ENCODE results near the gene PATJ. TPM values are rescaled to one million over a fixed set of nuclear protein-coding genes. Genes with fewer than 3 reads are reported as not detected.
"Not testable (repeated sequence)": the region's sequence is repeated elsewhere in the genome, so short reads cannot be mapped to it uniquely, and the experiment has no call there.

Gene PATJ
- polyA plus RNA-seq, 1 donor from 2014 or later, result 7.8 TPM

DNA sequence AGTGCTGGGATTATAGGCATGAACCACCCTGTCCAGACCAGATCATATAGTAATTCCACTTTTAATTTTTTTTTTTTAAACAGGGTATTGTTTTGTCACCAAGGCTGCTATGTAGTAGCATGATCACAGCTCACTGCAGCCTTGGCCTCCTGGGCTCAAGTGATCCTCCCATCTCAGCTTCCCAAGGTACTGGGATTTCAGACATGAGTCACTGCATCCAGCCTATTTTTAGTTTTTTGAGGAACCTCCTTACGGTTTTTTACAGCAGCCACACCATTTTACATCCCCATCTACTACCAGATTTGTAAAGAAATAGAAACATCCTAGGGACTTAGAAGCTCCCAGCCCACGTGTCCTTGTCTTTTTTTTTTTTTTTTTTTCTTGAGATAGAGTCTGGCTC lies 476.3 kb downstream of the PATJ start:
- TF ChIP-seq EZH2 (IDR thresholded peaks at IDR 0.05; ENCODE audit: borderline replicate concordance, insufficient read depth, low read length, poor library complexity, severe bottlenecking) (no peak), MXI1 (conservative IDR thresholded peaks at IDR 0.05; ENCODE audit: poor library complexity, severe bottlenecking) (no peak)
- TF ChIP-seq, protein P1, sequence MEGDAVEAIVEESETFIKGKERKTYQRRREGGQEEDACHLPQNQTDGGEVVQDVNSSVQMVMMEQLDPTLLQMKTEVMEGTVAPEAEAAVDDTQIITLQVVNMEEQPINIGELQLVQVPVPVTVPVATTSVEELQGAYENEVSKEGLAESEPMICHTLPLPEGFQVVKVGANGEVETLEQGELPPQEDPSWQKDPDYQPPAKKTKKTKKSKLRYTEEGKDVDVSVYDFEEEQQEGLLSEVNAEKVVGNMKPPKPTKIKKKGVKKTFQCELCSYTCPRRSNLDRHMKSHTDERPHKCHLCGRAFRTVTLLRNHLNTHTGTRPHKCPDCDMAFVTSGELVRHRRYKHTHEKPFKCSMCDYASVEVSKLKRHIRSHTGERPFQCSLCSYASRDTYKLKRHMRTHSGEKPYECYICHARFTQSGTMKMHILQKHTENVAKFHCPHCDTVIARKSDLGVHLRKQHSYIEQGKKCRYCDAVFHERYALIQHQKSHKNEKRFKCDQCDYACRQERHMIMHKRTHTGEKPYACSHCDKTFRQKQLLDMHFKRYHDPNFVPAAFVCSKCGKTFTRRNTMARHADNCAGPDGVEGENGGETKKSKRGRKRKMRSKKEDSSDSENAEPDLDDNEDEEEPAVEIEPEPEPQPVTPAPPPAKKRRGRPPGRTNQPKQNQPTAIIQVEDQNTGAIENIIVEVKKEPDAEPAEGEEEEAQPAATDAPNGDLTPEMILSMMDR (IDR thresholded peaks at IDR 0.05; ENCODE audit: poor library complexity, severe bottlenecking), result no peak
- no peaks in the 10 kb centered on the region for H3K9me2 ChIP-seq (ENCODE audit: insufficient read depth, low read length)
- no peaks in the 10 kb centered on the region for H4K20me1 ChIP-seq (ENCODE audit: insufficient read depth)
- no peaks in the 10 kb centered on the region for H3K36me3 ChIP-seq (ENCODE audit: insufficient read depth, low read length)
- H2AFZ ChIP-seq (ENCODE audit: low read depth, low read length), result no peak overlapping the region
- no peaks in the 10 kb centered on the region for H3K9me3 ChIP-seq (ENCODE audit: low read length)
- H3K9ac ChIP-seq (ENCODE audit: low read length), result no peak overlapping the region
- H3K4me3 ChIP-seq (ENCODE audit: low read length), result no peak overlapping the region
- no peaks in the 10 kb centered on the region for H3K27me3 ChIP-seq (ENCODE audit: insufficient read depth, low read depth, low read length)
- H3K27ac ChIP-seq (ENCODE audit: low read length), result no peak overlapping the region
- no peaks in the 10 kb centered on the region for H3K79me2 ChIP-seq (replicated peaks; ENCODE audit: insufficient read depth, low read length)
- H3K4me2 ChIP-seq (ENCODE audit: low read length), result no peak overlapping the region
- H3F3A ChIP-seq (ENCODE audit: insufficient read depth, low read length, poor library complexity, severe bottlenecking), result no peaks in the 10 kb centered on the region

DNA sequence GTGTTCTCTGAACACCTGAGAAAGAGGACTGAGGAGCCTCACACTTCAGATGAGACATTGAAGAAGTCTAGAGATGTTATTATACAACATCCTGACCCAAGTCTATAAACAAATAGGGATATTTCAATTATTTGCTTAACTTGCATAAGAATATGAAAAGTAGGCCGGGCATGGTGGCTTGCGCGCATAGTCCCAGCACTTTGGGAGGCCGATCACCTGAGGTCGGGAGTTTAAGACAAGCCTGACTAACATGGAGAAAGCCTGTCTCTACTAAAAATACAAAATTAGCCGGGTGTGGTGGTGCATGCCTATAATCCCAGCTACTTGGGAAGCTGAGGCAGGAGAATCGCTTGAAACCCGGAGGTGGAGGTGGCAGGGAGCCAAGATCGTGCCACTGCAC lies 478.2 kb downstream of the PATJ start:
- H3F3A ChIP-seq (ENCODE audit: insufficient read depth, low read length, poor library complexity, severe bottlenecking); H2AFZ ChIP-seq (ENCODE audit: low read depth, low read length); H3K9me2 ChIP-seq (ENCODE audit: insufficient read depth, low read length); H3K27me3 ChIP-seq (ENCODE audit: insufficient read depth, low read depth, low read length); H3K27ac ChIP-seq (ENCODE audit: low read length); H3K4me3 ChIP-seq (ENCODE audit: low read length); H3K79me2 ChIP-seq (replicated peaks; ENCODE audit: insufficient read depth, low read length); H3K9ac ChIP-seq (ENCODE audit: low read length); H4K20me1 ChIP-seq (ENCODE audit: insufficient read depth); H3K36me3 ChIP-seq (ENCODE audit: insufficient read depth, low read length); H3K9me3 ChIP-seq (ENCODE audit: low read length); H3K4me2 ChIP-seq (ENCODE audit: low read length): not testable (repeated sequence)

DNA sequence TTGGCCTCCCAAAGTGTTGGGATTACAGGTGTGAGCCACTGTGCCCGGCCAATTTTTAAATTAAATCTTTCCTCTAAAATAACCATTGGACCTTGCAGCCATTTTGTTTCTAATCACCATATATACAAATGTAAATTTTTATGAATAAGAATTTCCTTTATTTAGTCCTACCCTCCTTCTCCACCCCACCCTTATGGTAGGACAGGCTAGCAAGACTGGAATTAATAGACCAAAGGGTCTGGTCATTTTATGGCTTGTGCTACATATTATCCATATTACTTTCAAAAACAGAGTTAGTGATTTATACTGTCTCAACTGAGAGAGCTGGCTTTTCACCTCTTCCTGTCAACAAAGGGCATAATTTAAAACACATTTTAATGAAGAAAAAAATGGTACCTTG lies 478.9 kb downstream of the PATJ start:
- no peaks in the 10 kb centered on the region for H4K20me1 ChIP-seq (ENCODE audit: insufficient read depth)
- no peak overlapping the region for H3K4me3 ChIP-seq (ENCODE audit: low read length)
- no peaks in the 10 kb centered on the region for H3K36me3 ChIP-seq (ENCODE audit: insufficient read depth, low read length)
- no peak overlapping the region for H2AFZ ChIP-seq (ENCODE audit: low read depth, low read length)
- no peaks in the 10 kb centered on the region for H3K27me3 ChIP-seq (ENCODE audit: insufficient read depth, low read depth, low read length)
- no peak overlapping the region for H3K4me2 ChIP-seq (ENCODE audit: low read length)
- no peaks in the 10 kb centered on the region for H3K79me2 ChIP-seq (replicated peaks; ENCODE audit: insufficient read depth, low read length)
- TF ChIP-seq RAD21 (conservative IDR thresholded peaks at IDR 0.05), result no peak
- no peak for TF ChIP-seq POLR2AphosphoS5 (IDR thresholded peaks at IDR 0.05)
- TF ChIP-seq MXI1 (conservative IDR thresholded peaks at IDR 0.05; ENCODE audit: poor library complexity, severe bottlenecking), result no peak
- TF ChIP-seq, protein P1 (IDR thresholded peaks at IDR 0.05; ENCODE audit: poor library complexity, severe bottlenecking), result no peak
- TF ChIP-seq SMC3 (conservative IDR thresholded peaks at IDR 0.05; ENCODE audit: poor library complexity), result no peak
- no peak for TF ChIP-seq EP300 (conservative IDR thresholded peaks at IDR 0.05; ENCODE audit: poor library complexity, severe bottlenecking)
- TF ChIP-seq TAF1 (IDR thresholded peaks at IDR 0.05; ENCODE audit: low read depth), result no peak
- TF ChIP-seq EZH2 (IDR thresholded peaks at IDR 0.05; ENCODE audit: borderline replicate concordance, insufficient read depth, low read length, poor library complexity, severe bottlenecking), result no peak
- TF ChIP-seq, protein P2, sequence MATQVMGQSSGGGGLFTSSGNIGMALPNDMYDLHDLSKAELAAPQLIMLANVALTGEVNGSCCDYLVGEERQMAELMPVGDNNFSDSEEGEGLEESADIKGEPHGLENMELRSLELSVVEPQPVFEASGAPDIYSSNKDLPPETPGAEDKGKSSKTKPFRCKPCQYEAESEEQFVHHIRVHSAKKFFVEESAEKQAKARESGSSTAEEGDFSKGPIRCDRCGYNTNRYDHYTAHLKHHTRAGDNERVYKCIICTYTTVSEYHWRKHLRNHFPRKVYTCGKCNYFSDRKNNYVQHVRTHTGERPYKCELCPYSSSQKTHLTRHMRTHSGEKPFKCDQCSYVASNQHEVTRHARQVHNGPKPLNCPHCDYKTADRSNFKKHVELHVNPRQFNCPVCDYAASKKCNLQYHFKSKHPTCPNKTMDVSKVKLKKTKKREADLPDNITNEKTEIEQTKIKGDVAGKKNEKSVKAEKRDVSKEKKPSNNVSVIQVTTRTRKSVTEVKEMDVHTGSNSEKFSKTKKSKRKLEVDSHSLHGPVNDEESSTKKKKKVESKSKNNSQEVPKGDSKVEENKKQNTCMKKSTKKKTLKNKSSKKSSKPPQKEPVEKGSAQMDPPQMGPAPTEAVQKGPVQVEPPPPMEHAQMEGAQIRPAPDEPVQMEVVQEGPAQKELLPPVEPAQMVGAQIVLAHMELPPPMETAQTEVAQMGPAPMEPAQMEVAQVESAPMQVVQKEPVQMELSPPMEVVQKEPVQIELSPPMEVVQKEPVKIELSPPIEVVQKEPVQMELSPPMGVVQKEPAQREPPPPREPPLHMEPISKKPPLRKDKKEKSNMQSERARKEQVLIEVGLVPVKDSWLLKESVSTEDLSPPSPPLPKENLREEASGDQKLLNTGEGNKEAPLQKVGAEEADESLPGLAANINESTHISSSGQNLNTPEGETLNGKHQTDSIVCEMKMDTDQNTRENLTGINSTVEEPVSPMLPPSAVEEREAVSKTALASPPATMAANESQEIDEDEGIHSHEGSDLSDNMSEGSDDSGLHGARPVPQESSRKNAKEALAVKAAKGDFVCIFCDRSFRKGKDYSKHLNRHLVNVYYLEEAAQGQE (IDR thresholded peaks at IDR 0.05; ENCODE audit: borderline replicate concordance), result no peak
- no peak overlapping the region for H3K27ac ChIP-seq (ENCODE audit: low read length)
- no peaks in the 10 kb centered on the region for H3F3A ChIP-seq (ENCODE audit: insufficient read depth, low read length, poor library complexity, severe bottlenecking)
- no peaks in the 10 kb centered on the region for H3K9me2 ChIP-seq (ENCODE audit: insufficient read depth, low read length)
- H3K9me3 ChIP-seq (ENCODE audit: low read length), result no peaks in the 10 kb centered on the region
- H3K9ac ChIP-seq (ENCODE audit: low read length), result no peak overlapping the region

Data from neural cell (in vitro differentiated cells).